Brain microvascular endothelial cell (primary cell): Measurements from ENCODE around the gene BCL7A.
A peak's percentile ranks its signal among the peaks of the same experiment; 100 is the strongest.

Experiments
- DNase-seq: peaks from one replicate; pipeline ENCODE4 v3.0.0-alpha.2; 2020
- H3K27ac ChIP-seq: fragments of 250-450 bp; sonication (Bioruptor Pico); 2 replicates; pipeline ENCODE4 v1.5.1; 2020; ENCODE audit warnings: mild to moderate bottlenecking, moderate library complexity
- H3K27me3 ChIP-seq: fragments of 250-450 bp; sonication (Bioruptor Pico); replicated peaks from 2 replicates; pipeline ENCODE4 v1.5.1; 2020; ENCODE audit warnings: mild to moderate bottlenecking
- H3K36me3 ChIP-seq: fragments of 250-450 bp; sonication (Bioruptor Pico); replicated peaks from 2 replicates; pipeline ENCODE4 v1.5.1; 2020; ENCODE audit warnings: mild to moderate bottlenecking
- H3K4me3 ChIP-seq: 2 replicates; pipeline ENCODE4 v1.5.1; 2011; ENCODE audit warnings: low read depth, mild to moderate bottlenecking, control low read depth, low read length, moderate library complexity
- CTCF ChIP-seq: IDR thresholded peaks from 2 replicates; pipeline ENCODE4 v1.5.1; 2011; ENCODE audit warnings: low read depth, mild to moderate bottlenecking, moderate library complexity, low read length, control low read depth, inconsistent platforms; ENCODE audit errors: missing control alignments
- in situ Hi-C: cut with HindIII; loops from 2 replicates; pipeline ENCODE4 v1.10.0; 2017; ENCODE audit warnings: low sequenced_read_pairs, low pct_ligation_motif_present

The BCL7A gene

GRCh38 chr12:122028165-122028904 is 6.7 kb downstream of the BCL7A start:
- no peak overlapping the region for H3K27ac ChIP-seq
- no peak for DNase-seq
- no peak overlapping the region for H3K4me3 ChIP-seq
- no peaks in the 10 kb centered on the region for H3K27me3 ChIP-seq
- TF ChIP-seq CTCF, result no peak
- no peaks in the 10 kb centered on the region for H3K36me3 ChIP-seq
- in situ Hi-C loops, result no loop called here

- no peak for DNase-seq
- H3K27ac ChIP-seq, result no peak overlapping the region
- in situ Hi-C loops, result no loop called here
- H3K36me3 ChIP-seq, result no peaks in the 10 kb centered on the region
- no peaks in the 10 kb centered on the region for H3K27me3 ChIP-seq
- TF ChIP-seq CTCF, result no peak
- no peak overlapping the region for H3K4me3 ChIP-seq
Observed at GRCh38 chr12:122028905-122029560, 7.3 kb downstream of the BCL7A start.

- Histone ChIP-seq H3K27ac (no peak overlapping the region), H3K27me3 (no peaks in the 10 kb centered on the region), H3K36me3 (no peaks in the 10 kb centered on the region), H3K4me3 (no peak overlapping the region)
- DNase-seq, result no peak
- TF ChIP-seq CTCF, result no peak
- in situ Hi-C loops, result no loop called here
Observed at GRCh38 chr12:122029620-122030423, 8.1 kb downstream of the BCL7A start.

GRCh38 chr12:122030424-122031035 is 8.8 kb downstream of the BCL7A start:
- H3K4me3 ChIP-seq, result no peak overlapping the region
- in situ Hi-C loops, result no loop called here
- H3K27me3 ChIP-seq, result no peaks in the 10 kb centered on the region
- no peak overlapping the region for H3K27ac ChIP-seq
- no peak for TF ChIP-seq CTCF
- H3K36me3 ChIP-seq, result no peaks in the 10 kb centered on the region
- DNase-seq, result no peak

- in situ Hi-C loops, result no loop called here
- Histone ChIP-seq H3K36me3 (no peaks in the 10 kb centered on the region), H3K4me3 (no peak overlapping the region), H3K27me3 (no peaks in the 10 kb centered on the region), H3K27ac (no peak overlapping the region)
- peak; percentile 32 for DNase-seq
- TF ChIP-seq CTCF, result peak; percentile 85
Observed at GRCh38 chr12:122031342-122032216, 9.9 kb downstream of the BCL7A start.
